HG03135 (cell line): ENCODE results near the gene GNAI1.
"Not testable (repeated sequence)": the region's sequence is repeated elsewhere in the genome, so short reads cannot be mapped to it uniquely, and the experiment has no call there.

Experiments used
- ATAC-seq: cut with Tn5 transposase; IDR thresholded peaks from one replicate; pipeline ENCODE4 v1.9.1; 2021; ENCODE audit warnings: mild to moderate bottlenecking, moderate library complexity; ENCODE audit not compliant: unreplicated experiment

Gene GNAI1

GRCh38 chr7:80154656-80155333, 20.2 kb downstream of the GNAI1 start:
- ATAC-seq: no peak

- no peak for ATAC-seq
Observed at GRCh38 chr7:80155374-80155773, 20.7 kb downstream of the GNAI1 start.

GRCh38 chr7:80157770-80158169, 23.1 kb downstream of the GNAI1 start:
- ATAC-seq: not testable (repeated sequence)

GRCh38 chr7:80159802-80160201, 25.2 kb downstream of the GNAI1 start:
- no peak for ATAC-seq

GRCh38 chr7:80161466-80161865, 26.8 kb downstream of the GNAI1 start:
- no peak for ATAC-seq

GRCh38 chr7:80165177-80165576, 30.5 kb downstream of the GNAI1 start:
- no peak for ATAC-seq

- no peak for ATAC-seq
Observed at GRCh38 chr7:80170445-80170844, 35.8 kb downstream of the GNAI1 start.

GRCh38 chr7:80172387-80172786, 37.8 kb downstream of the GNAI1 start:
- no peak for ATAC-seq

GRCh38 chr7:80175744-80176143, 41.1 kb downstream of the GNAI1 start:
- no peak for ATAC-seq

GRCh38 chr7:80181411-80181810, 46.8 kb downstream of the GNAI1 start:
- no peak for ATAC-seq

- ATAC-seq: no peak
Observed at GRCh38 chr7:80182630-80183276, 48.1 kb downstream of the GNAI1 start.

- ATAC-seq: no peak
Observed at GRCh38 chr7:80183351-80183750, 48.7 kb downstream of the GNAI1 start.

GRCh38 chr7:80183900-80184685, 49.5 kb downstream of the GNAI1 start:
- ATAC-seq: no peak

- ATAC-seq: no peak
Observed at GRCh38 chr7:80184693-80185092, 50.1 kb downstream of the GNAI1 start.

- no peak for ATAC-seq
Observed at GRCh38 chr7:80185571-80185970, 50.9 kb downstream of the GNAI1 start.

GRCh38 chr7:80186721-80187120, 52.1 kb downstream of the GNAI1 start:
- ATAC-seq: no peak

- no peak for ATAC-seq
Observed at GRCh38 chr7:80187279-80187678, 52.6 kb downstream of the GNAI1 start.

GRCh38 chr7:80187727-80188126, 53.1 kb downstream of the GNAI1 start:
- ATAC-seq: no peak

GRCh38 chr7:80189638-80190037, 55.0 kb downstream of the GNAI1 start:
- no peak for ATAC-seq

- no peak for ATAC-seq
Observed at GRCh38 chr7:80197627-80198026, 63.0 kb downstream of the GNAI1 start.

- no peak for ATAC-seq
Observed at GRCh38 chr7:80199051-80199450, 64.4 kb downstream of the GNAI1 start.

GRCh38 chr7:80204454-80204853, 69.8 kb downstream of the GNAI1 start:
- ATAC-seq: no peak
